ENCODE results near the gene TMEM187. TPM values are rescaled to one million over a fixed set of nuclear protein-coding genes. Genes with fewer than 3 reads are reported as not detected.

The TMEM187 gene
- total RNA-seq, 1 donor from 2014 or later = 140 TPM

Other genes with a start within 250 kb of the TMEM187 start
- gene BCAP31, start 248.4 kb upstream of the TMEM187 start, total RNA-seq (ENCODE audit: insufficient read depth, low replicate concordance) = 58.5 TPM
- gene ABCD1, start 247.9 kb upstream of the TMEM187 start, total RNA-seq (ENCODE audit: insufficient read depth, low replicate concordance) = 15.6 TPM
- 23.6 TPM for gene PLXNB3, start 208.5 kb upstream of the TMEM187 start, total RNA-seq (ENCODE audit: insufficient read depth, low replicate concordance)
- not detected for gene SRPK3, start 191.7 kb upstream of the TMEM187 start, total RNA-seq (ENCODE audit: insufficient read depth, low replicate concordance)
- 17.1 TPM for gene IDH3G, start 178.4 kb upstream of the TMEM187 start, total RNA-seq (ENCODE audit: insufficient read depth, low replicate concordance)
- 135 TPM for gene SSR4, start 178.1 kb upstream of the TMEM187 start, total RNA-seq (ENCODE audit: insufficient read depth, low replicate concordance)
- gene PDZD4, start 142.2 kb upstream of the TMEM187 start, total RNA-seq (ENCODE audit: insufficient read depth, low replicate concordance) = 7.7 TPM
- gene L1CAM, start 86.6 kb upstream of the TMEM187 start, total RNA-seq (ENCODE audit: insufficient read depth, low replicate concordance) = 18.8 TPM
- 3.1 TPM for gene AVPR2, start 68.1 kb upstream of the TMEM187 start, total RNA-seq (ENCODE audit: insufficient read depth, low replicate concordance)
- gene ARHGAP4, start 46.5 kb upstream of the TMEM187 start, total RNA-seq (ENCODE audit: insufficient read depth, low replicate concordance) = 49.4 TPM
- 4.1 TPM for gene NAA10, start 37.7 kb upstream of the TMEM187 start, total RNA-seq (ENCODE audit: insufficient read depth, low replicate concordance)
- gene RENBP, start 28.1 kb upstream of the TMEM187 start, total RNA-seq (ENCODE audit: insufficient read depth, low replicate concordance) = 11.1 TPM
- 7.2 TPM for gene HCFC1, start 936 bp upstream of the TMEM187 start, total RNA-seq (ENCODE audit: insufficient read depth, low replicate concordance)
- 43.1 TPM for gene IRAK1, start 47.1 kb downstream of the TMEM187 start, total RNA-seq (ENCODE audit: insufficient read depth, low replicate concordance)
- gene MECP2, start 125.0 kb downstream of the TMEM187 start, total RNA-seq (ENCODE audit: insufficient read depth, low replicate concordance) = 18.8 TPM
- gene OPN1LW, start 171.5 kb downstream of the TMEM187 start, total RNA-seq (ENCODE audit: insufficient read depth, low replicate concordance) = not detected
- gene OPN1MW, start 209.8 kb downstream of the TMEM187 start, total RNA-seq (ENCODE audit: insufficient read depth, low replicate concordance) = not detected
- gene OPN1MW2, start 247.0 kb downstream of the TMEM187 start, total RNA-seq (ENCODE audit: insufficient read depth, low replicate concordance) = not detected

Measured in umbilical cord (tissue), 1 donor.